T follicular helper cell (primary cell): ENCODE measurements around the gene C10orf105.

Experiments
- DNase-seq: peaks from one replicate; pipeline ENCODE4 v3.0.0-alpha.2; 2020; ENCODE audit warnings: low read depth

Gene C10orf105

GRCh38 chr10:71716426-71716825 is 3.2 kb downstream of the C10orf105 start:
- DNase-seq: no peak

- no peak for DNase-seq
These were observed 3.7 kb downstream of the C10orf105 start for GRCh38 chr10:71715860-71716259.

GRCh38 chr10:71715026-71715425 is 4.6 kb downstream of the C10orf105 start:
- DNase-seq: no peak

GRCh38 chr10:71714592-71714991 is 5.0 kb downstream of the C10orf105 start:
- no peak for DNase-seq

GRCh38 chr10:71714031-71714410 is 5.6 kb downstream of the C10orf105 start:
- no peak for DNase-seq

GRCh38 chr10:71713135-71714030 is 6.2 kb downstream of the C10orf105 start:
- DNase-seq: no peak

GRCh38 chr10:71712572-71713134 is 6.9 kb downstream of the C10orf105 start:
- DNase-seq: no peak

- DNase-seq: no peak
These were observed 7.4 kb downstream of the C10orf105 start for GRCh38 chr10:71712170-71712569.

GRCh38 chr10:71711052-71711623 is 8.4 kb downstream of the C10orf105 start:
- no peak for DNase-seq

- DNase-seq: no peak
These were observed 9.1 kb downstream of the C10orf105 start for GRCh38 chr10:71710519-71710918.

- no peak for DNase-seq
These were observed 10.4 kb downstream of the C10orf105 start for GRCh38 chr10:71708897-71709882.

GRCh38 chr10:71708301-71708703 is 11.3 kb downstream of the C10orf105 start:
- DNase-seq: peak; percentile 47

GRCh38 chr10:71707240-71707789 is 12.3 kb downstream of the C10orf105 start:
- DNase-seq: no peak

- DNase-seq: no peak
These were observed 13.1 kb downstream of the C10orf105 start for GRCh38 chr10:71706216-71707121.

GRCh38 chr10:71705582-71705981 is 14.0 kb downstream of the C10orf105 start:
- no peak for DNase-seq

GRCh38 chr10:71704816-71705215 is 14.8 kb downstream of the C10orf105 start:
- no peak for DNase-seq

- no peak for DNase-seq
These were observed 16.0 kb downstream of the C10orf105 start for GRCh38 chr10:71703577-71703976.

- DNase-seq: no peak
These were observed 18.0 kb downstream of the C10orf105 start for GRCh38 chr10:71701496-71702132.

- no peak for DNase-seq
These were observed 18.7 kb downstream of the C10orf105 start for GRCh38 chr10:71700731-71701368.
